Right lobe of liver (tissue), 6 donors: ENCODE results near the gene GATC. TPM values are rescaled to one million over a fixed set of nuclear protein-coding genes. Genes with fewer than 3 reads are reported as not detected.

Experiments used
- ATAC-seq, 4 donors: fragments of 200-7000 bp; cut with Tn5 transposase; one replicate each; pipeline ENCODE4 v1.9.1; 2020; ENCODE audit warnings: mild to moderate bottlenecking in 4 of 4, moderate library complexity in 4 of 4
- DNase-seq, 3 donors: peaks; one replicate each; pipeline ENCODE4 v3.0.0-alpha.2; 2020
- H3K27ac ChIP-seq, 3 donors: fragments of 200-600 bp; one replicate each; pipeline ENCODE4 v1.8.0; 2022
- H3K27me3 ChIP-seq, 2 donors: fragments of 200-600 bp; one replicate each; pipeline ENCODE4 v1.8.0; 2022
- H3K36me3 ChIP-seq, 4 donors: fragments of 200-600 bp; sonication (generic) in 1 of 4; one replicate each; pipeline versions ENCODE4 v1.5.1 to v1.8.0; 2017 to 2022; ENCODE audit warnings: control low read depth in 1 of 4
- H3K4me1 ChIP-seq, 4 donors: fragments of 200-600 bp; sonication (generic) in 1 of 4; one replicate each; pipeline versions ENCODE4 v1.5.1 to v1.8.0; 2017 to 2022; ENCODE audit warnings: control low read depth in 1 of 4
- H3K4me3 ChIP-seq, 3 donors: fragments of 200-600 bp; one replicate each; pipeline ENCODE4 v1.8.0; 2022
- H3K9me3 ChIP-seq, 4 donors: fragments of 200-600 bp; sonication (generic) in 1 of 4; one replicate each; pipeline versions ENCODE4 v1.5.1 to v1.8.0; 2017 to 2022; ENCODE audit warnings: control low read depth in 1 of 4
- POLR2A ChIP-seq: fragments of 450-650 bp; IDR thresholded peaks from one replicate; pipeline ENCODE4 v1.6.1; 2017; ENCODE audit warnings: antibody characterized with exemption, mild to moderate bottlenecking
- WGBS: methylation state at CpG from one replicate; pipeline ENCODE4 v1.1.6; 2018; ENCODE audit warnings: low coverage, low lambda C conversion rate; ENCODE audit not compliant: insufficient coverage; ENCODE audit errors: missing lambda C conversion rate; 5-methylcytosine and 5-hydroxymethylcytosine counted together
- intact Hi-C, 2 donors: fragments of 100-400 bp; cut with DNase I; formaldehyde crosslinking; loops; one replicate each; pipeline versions ENCODE4 v1.11.2 to v1.14.1; 2022
- total RNA-seq, 6 experiments: library from RNA; depleted of rRNA in 2 of 6; stranded (reverse); fragments of >200 nt in 2 of 6; fragmentation: NEBNext Ultra II Directional in 3 of 6; extraction: Animal tissue kit (Norgen Biotek cat#: 25700) in 3 of 6; gene quantifications; one replicate each; pipeline versions ENCODE4 v1.1.0 to v1.2.4, GENCODE V29; 2016 to 2023
- TF ChIP-seq, protein P1 (sequence below), 4 donors: fragments of 200-600 bp in 3 of 4; fragments of 450-650 bp in 1 of 4; IDR thresholded peaks; one replicate each; pipeline versions ENCODE4 v1.5.1 to v1.8.0; 2016 to 2022; ENCODE audit warnings: antibody characterized with exemption in 4 of 4, mild to moderate bottlenecking in 2 of 4
- donor health status: DM: no; HTN: yes; CAD: no.
- donor health status: DM: no; HTN: no; CAD: no.
- donor health status: DM: no; HTN: no; CAD: no.
- donor health status: DM: no; HTN: yes; CAD: no.
- donor health status: DM: no; HTN: yes; CAD: no.

Gene GATC
- total RNA-seq, 6 experiments from 2014 or later: 13.4 to 23.8 (median 15.9) TPM

DNA sequence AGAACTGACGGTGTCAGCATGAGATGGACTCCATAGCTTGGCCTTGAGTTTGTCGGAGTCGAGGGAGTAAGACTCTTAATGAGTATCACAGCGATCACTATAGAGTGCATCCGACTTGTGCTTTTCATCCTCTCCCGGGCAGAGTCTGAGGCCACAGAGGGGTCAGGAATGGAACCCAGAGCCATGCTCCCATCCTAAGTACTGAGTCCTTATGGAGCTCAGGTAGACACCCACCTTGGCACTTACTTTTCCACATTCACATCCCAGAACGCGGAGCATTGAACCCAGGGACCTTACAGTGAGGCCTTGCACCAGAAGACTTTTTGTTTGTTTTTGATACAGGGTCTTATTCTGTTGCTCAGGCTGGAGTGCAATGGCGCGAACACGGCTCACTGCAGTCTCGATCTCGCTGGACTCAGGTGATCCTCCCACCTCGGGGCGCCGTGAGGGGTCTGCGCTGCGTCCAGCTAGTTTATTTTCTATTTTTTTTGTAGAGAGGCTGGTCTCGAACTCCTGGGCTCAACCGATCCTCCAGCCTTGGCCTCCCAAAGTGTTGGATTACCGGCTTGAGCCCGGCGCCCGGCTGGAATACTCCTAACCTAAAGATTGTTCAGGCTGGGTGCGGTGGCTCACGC, 24.0 kb downstream of the GATC start:
- DNase-seq (no peak), ATAC-seq (peak; percentile 16 to 31 (median 28))
- no peaks in the 10 kb centered on the region for H3K9me3 ChIP-seq
- intact Hi-C loops: no loop called here
- 82% methylated on average over 11 of the region's 26 CpGs for WGBS
- H3K4me1 ChIP-seq: peaks cover 0 to 32% (median 0%) of the 10 kb centered on the region in 4 donors
- H3K27me3 ChIP-seq: no peaks in the 10 kb centered on the region
- H3K4me3 ChIP-seq: peak overlapping the region; percentile 84 to 89 (median 88)
- TF ChIP-seq, protein P1, sequence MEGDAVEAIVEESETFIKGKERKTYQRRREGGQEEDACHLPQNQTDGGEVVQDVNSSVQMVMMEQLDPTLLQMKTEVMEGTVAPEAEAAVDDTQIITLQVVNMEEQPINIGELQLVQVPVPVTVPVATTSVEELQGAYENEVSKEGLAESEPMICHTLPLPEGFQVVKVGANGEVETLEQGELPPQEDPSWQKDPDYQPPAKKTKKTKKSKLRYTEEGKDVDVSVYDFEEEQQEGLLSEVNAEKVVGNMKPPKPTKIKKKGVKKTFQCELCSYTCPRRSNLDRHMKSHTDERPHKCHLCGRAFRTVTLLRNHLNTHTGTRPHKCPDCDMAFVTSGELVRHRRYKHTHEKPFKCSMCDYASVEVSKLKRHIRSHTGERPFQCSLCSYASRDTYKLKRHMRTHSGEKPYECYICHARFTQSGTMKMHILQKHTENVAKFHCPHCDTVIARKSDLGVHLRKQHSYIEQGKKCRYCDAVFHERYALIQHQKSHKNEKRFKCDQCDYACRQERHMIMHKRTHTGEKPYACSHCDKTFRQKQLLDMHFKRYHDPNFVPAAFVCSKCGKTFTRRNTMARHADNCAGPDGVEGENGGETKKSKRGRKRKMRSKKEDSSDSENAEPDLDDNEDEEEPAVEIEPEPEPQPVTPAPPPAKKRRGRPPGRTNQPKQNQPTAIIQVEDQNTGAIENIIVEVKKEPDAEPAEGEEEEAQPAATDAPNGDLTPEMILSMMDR (IDR thresholded peaks at IDR 0.05): no peak
- no peak for TF ChIP-seq POLR2A
- H3K27ac ChIP-seq: peak overlapping the region; percentile 76 to 92 (median 83)
- peaks cover 0 to 4% (median 3%) of the 10 kb centered on the region in 4 donors for H3K36me3 ChIP-seq

DNA sequence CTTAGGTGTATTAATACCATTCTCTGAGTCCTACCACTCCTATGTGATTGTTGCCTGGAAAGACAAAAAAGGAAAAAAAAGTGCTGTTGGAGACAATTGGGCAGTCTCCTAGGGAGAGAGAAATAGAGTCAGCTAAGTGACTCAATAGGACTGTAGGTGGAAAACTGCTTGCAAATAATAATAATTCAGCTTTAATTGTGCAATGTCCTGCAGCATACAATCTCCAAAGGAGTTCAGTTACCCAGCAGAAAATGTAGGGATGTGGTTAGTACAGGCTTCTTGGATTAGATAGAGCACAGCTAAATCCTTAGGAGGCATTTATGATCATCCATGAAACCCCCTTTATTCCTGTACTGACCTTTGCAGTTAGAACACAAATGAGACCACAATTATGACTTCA, 26.3 kb downstream of the GATC start:
- DNase-seq (no peak), ATAC-seq (no peak)
- no peaks in the 10 kb centered on the region for H3K27me3 ChIP-seq
- intact Hi-C loops: no loop called here
- TF ChIP-seq POLR2A: no peak
- TF ChIP-seq, protein P1 (IDR thresholded peaks at IDR 0.05): no peak
- no peak overlapping the region for H3K27ac ChIP-seq
- no peaks in the 10 kb centered on the region for H3K36me3 ChIP-seq
- H3K9me3 ChIP-seq: no peaks in the 10 kb centered on the region
- no peak overlapping the region for H3K4me3 ChIP-seq
- peaks cover 0 to 21% (median 0%) of the 10 kb centered on the region in 4 donors for H3K4me1 ChIP-seq

DNA sequence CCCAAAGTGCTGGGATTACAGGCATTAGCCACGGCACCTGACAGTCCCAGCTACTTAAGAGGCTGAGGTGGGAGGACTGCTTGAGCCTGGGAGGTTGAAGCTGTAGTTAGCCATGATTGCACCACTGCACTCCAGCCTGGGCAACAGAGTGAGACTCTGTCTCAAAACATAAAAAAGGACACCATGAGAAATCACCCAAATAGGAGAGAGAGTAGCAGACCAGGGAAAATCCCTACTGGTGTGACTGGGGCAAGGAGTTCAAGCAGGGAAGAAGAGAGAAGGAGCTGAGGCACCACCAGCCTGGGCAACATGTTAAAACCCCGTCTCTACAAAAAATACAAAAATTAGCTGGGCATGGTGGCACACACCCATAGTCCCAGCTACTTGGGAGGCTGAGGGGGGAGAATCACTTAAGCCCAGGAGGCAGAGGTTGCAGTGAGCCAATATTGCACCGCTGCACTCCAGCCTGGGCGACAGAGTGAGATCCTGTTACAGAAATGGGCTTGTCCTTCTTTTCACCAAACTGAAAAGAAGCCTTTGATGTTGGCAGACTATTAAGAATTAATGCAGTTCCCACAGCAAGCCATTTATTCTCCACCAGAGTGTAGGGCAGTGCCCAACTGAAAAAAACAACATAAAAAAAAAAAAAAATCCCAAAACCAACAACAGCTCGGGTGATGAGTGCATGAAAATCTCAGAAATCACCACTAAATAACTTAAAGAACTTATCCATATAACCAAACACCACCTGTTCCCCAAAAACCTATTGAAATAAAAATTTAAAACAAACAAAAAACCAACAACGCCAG, 27.8 kb downstream of the GATC start:
- 74% methylated on average over 4 of the region's 6 CpGs for WGBS
- H3K27me3 ChIP-seq: no peaks in the 10 kb centered on the region
- H3K27ac ChIP-seq: no peak overlapping the region
- no peak for TF ChIP-seq POLR2A
- TF ChIP-seq, protein P1 (IDR thresholded peaks at IDR 0.05): no peak
- H3K4me1 ChIP-seq: peaks cover 0 to 13% (median 0%) of the 10 kb centered on the region in 4 donors
- ATAC-seq: no peak
- no peak overlapping the region for H3K4me3 ChIP-seq
- intact Hi-C loops: no loop called here
- H3K9me3 ChIP-seq: no peaks in the 10 kb centered on the region
- no peak for DNase-seq
- H3K36me3 ChIP-seq: no peaks in the 10 kb centered on the region

DNA sequence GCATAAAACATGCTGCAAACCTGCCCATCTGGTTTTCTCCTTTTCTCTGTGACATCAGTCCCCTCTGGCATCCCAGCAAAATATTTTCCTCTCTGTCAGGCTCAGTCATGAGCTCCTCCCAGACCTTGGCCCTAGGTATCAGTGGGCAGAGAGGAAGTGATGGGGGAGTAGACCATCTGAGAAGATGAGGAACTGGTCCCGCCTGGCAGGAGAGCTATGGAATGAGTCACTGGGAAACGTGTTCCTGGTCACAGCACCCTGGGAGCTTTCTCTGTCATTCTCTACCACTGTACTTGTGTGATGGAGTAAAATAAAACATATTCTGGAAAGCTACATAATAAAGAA, 28.3 kb downstream of the GATC start:
- TF ChIP-seq, protein P1 (IDR thresholded peaks at IDR 0.05): no peak
- no peak for TF ChIP-seq POLR2A
- WGBS: 20% methylated on average over 2 of the region's 2 CpGs
- Histone ChIP-seq H3K4me3 (no peak overlapping the region), H3K4me1 (peaks cover 0 to 13% (median 0%) of the 10 kb centered on the region in 4 donors), H3K27ac (no peak overlapping the region), H3K9me3 (no peaks in the 10 kb centered on the region), H3K27me3 (no peaks in the 10 kb centered on the region), H3K36me3 (no peaks in the 10 kb centered on the region)
- DNase-seq (peak in 1 of 3 donors; percentile 27), ATAC-seq (peak in 1 of 4 donors; percentile 46)
- intact Hi-C loops: no loop called here
